K562 (cell line): ENCODE data around the gene ZNF717. TPM values are rescaled to one million over a fixed set of nuclear protein-coding genes. Genes with fewer than 3 reads are reported as not detected.

Source experiments
- ATAC-seq: fragments of 200-7000 bp; cut with Tn5 transposase; 3 replicates; pipeline ENCODE4 v1.9.1; 2020; ENCODE audit warnings: moderate library complexity
- BruUV-seq: library from RNA; stranded (reverse); fragments of 400-500 nt; replicated peaks from 2 replicates; lab custom pipeline; 2021; lab: Mats Ljungman, UMichigan
- CTCF ChIA-PET: fragments of 300-600 bp; formaldehyde crosslinking; extraction: SDS; loops from one replicate; lab custom pipeline; 2021; ENCODE audit warnings: low intra/inter-chr PET ratio; lab: Yijun Ruan, JAX
- POLR2A ChIA-PET: fragments of 300-600, 350-650 bp; sonication (Branson Sonifier 250); formaldehyde crosslinking; extraction: SDS; loops from one replicate; lab custom pipeline; 2021; ENCODE audit warnings: antibody characterized with exemption, inconsistent platforms; lab: Yijun Ruan, JAX
- DNase-seq, 4 experiments: peaks; one replicate each; pipeline versions ENCODE4 v3.0.0 to v3.0.0-alpha.2; 2011 to 2018; ENCODE audit warnings: low spot score in 3 of 4, mixed read lengths in 3 of 4; ENCODE audit errors: extremely low read depth in 1 of 4
- FAIRE-seq: peaks from 2 replicates; lab custom pipeline; 2011; peaks lifted over from hg19 to GRCh38; lab: Jason Lieb, UNC
- H2AFZ ChIP-seq: 2 replicates; pipeline ENCODE4 v1.6.0; 2011; ENCODE audit warnings: low read depth, low read length, control low read depth, inconsistent platforms
- H3K27ac ChIP-seq: fragments of 200-600 bp; 3 replicates; pipeline ENCODE4 v1.8.0; 2011; ENCODE audit warnings: low read depth, mild to moderate bottlenecking, control low read depth, inconsistent platforms, low read length, moderate library complexity, mixed read lengths; ENCODE audit errors: extremely low read depth
- H3K27me3 ChIP-seq, 2 experiments: fragments of 300-600 bp in 1 of 2; 2 replicates in 1 of 2; 3 replicates in 1 of 2; pipeline versions ENCODE4 v1.6.0 to v1.8.0; 2011; ENCODE audit warnings: inconsistent platforms in 2 of 2, low read length in 2 of 2, mild to moderate bottlenecking in 1 of 2, mixed read lengths in 1 of 2, moderate library complexity in 1 of 2; ENCODE audit not compliant: control insufficient read depth in 2 of 2, insufficient read depth in 2 of 2
- H3K36me3 ChIP-seq: fragments of 300-600 bp; 3 replicates; pipeline ENCODE4 v1.8.0; 2011; ENCODE audit warnings: mild to moderate bottlenecking, low read length, inconsistent platforms; ENCODE audit not compliant: control insufficient read depth, insufficient read depth
- H3K4me1 ChIP-seq, 2 experiments: fragments of 200-600 bp in 1 of 2; replicated peaks in 1 of 2; 2 replicates in 1 of 2; 3 replicates in 1 of 2; pipeline versions ENCODE4 v1.5.1 to v1.8.0; 2011; ENCODE audit warnings: inconsistent platforms in 2 of 2, low read length in 2 of 2, mild to moderate bottlenecking in 1 of 2, mixed read lengths in 1 of 2, moderate library complexity in 1 of 2; ENCODE audit not compliant: control insufficient read depth in 2 of 2, insufficient read depth in 2 of 2
- H3K4me2 ChIP-seq: 2 replicates; pipeline ENCODE4 v1.6.1; 2011; ENCODE audit warnings: low read length, control low read depth, inconsistent platforms, mixed read lengths; ENCODE audit not compliant: insufficient read depth
- H3K4me3 ChIP-seq: fragments of 200-600 bp; sonication (generic), shearing (Covaris generic); 2 replicates; pipeline ENCODE4 v1.5.1; 2016; ENCODE audit warnings: control low read depth, inconsistent platforms
- H3K79me2 ChIP-seq: fragments of 200-600 bp; 3 replicates; pipeline ENCODE4 v1.8.0; 2011; ENCODE audit warnings: low read length, inconsistent platforms; ENCODE audit not compliant: control insufficient read depth, insufficient read depth
- H3K9ac ChIP-seq, 2 experiments: 2 replicates each; pipeline versions ENCODE4 v1.6.0 to v1.6.1; 2011; ENCODE audit warnings: low read depth in 2 of 2, low read length in 2 of 2, control low read depth in 1 of 2, inconsistent platforms in 1 of 2, mild to moderate bottlenecking in 1 of 2, mixed read lengths in 1 of 2; ENCODE audit not compliant: insufficient read depth in 1 of 2
- H3K9me1 ChIP-seq: one replicate; pipeline ENCODE4 v1.6.0; 2011; ENCODE audit warnings: inconsistent platforms, mild to moderate bottlenecking, low read length, moderate library complexity; ENCODE audit not compliant: control insufficient read depth, insufficient read depth
- H3K9me3 ChIP-seq: replicated peaks from 2 replicates; pipeline ENCODE4 v1.5.1; 2011; ENCODE audit warnings: low read depth, low read length, inconsistent platforms; ENCODE audit not compliant: control insufficient read depth, insufficient read depth
- H4K20me1 ChIP-seq: replicated peaks from 2 replicates; pipeline ENCODE4 v1.6.1; 2011; ENCODE audit warnings: low read length, inconsistent platforms, mixed read lengths; ENCODE audit not compliant: control insufficient read depth, insufficient read depth
- BCL6 ChIP-seq: fragments of 250-450 bp; sonication (Bioruptor Pico); IDR thresholded peaks from 2 replicates; pipeline ENCODE4 v1.4.0; 2020
- NCOA2 ChIP-seq, 2 experiments: fragments of 450-650 bp; IDR thresholded peaks; 2 replicates each; pipeline ENCODE4 v1.6.1; 2018; ENCODE audit warnings: mild to moderate bottlenecking in 2 of 2, moderate library complexity in 1 of 2; ENCODE audit not compliant: partially characterized antibody in 2 of 2
- NR1H2 ChIP-seq: sonication (generic); formaldehyde crosslinking; IDR thresholded peaks from 2 replicates; pipeline ENCODE4 v1.4.0; 2020; ENCODE audit warnings: mild to moderate bottlenecking, missing genetic modification reagents
- POLR3A ChIP-seq: IDR thresholded peaks from 2 replicates; pipeline ENCODE4 v1.6.1; 2011; ENCODE audit warnings: borderline replicate concordance, mild to moderate bottlenecking, moderate library complexity; ENCODE audit not compliant: insufficient read length, insufficient read depth; ENCODE audit errors: extremely low read depth
- RUNX1 ChIP-seq: sonication (generic); IDR thresholded peaks from 2 replicates; pipeline ENCODE4 v1.6.1; 2016; ENCODE audit warnings: antibody characterized with exemption, low read depth
- ZBTB12 ChIP-seq: fragments of 250-450 bp; sonication (Bioruptor Pico); IDR thresholded peaks from 2 replicates; pipeline ENCODE4 v1.4.0; 2020
- ZNF134 ChIP-seq: fragments of 250-450 bp; sonication (Bioruptor Pico); conservative IDR thresholded peaks from 2 replicates; pipeline ENCODE4 v1.4.0; 2020
- WGBS: fragments of 100-300 bp; shearing (Covaris generic); methylation state at CpG from one replicate; pipeline ENCODE4 v1.1.6; 2016; ENCODE audit warnings: low coverage, mixed read lengths; ENCODE audit not compliant: insufficient coverage; ENCODE audit errors: missing lambda C conversion rate; 5-methylcytosine and 5-hydroxymethylcytosine counted together
- in situ Hi-C: fragments of 300-500 bp; cut with MboI; formaldehyde crosslinking; loops from 4 replicates; pipeline ENCODE4 v1.15.0; 2018; ENCODE audit warnings: inconsistent platforms, mixed read lengths
- intact Hi-C: fragments of 100-400 bp; cut with micrococcal nuclease; formaldehyde crosslinking; loops from 2 replicates; pipeline ENCODE4 v1.14.2; 2022
- polyA plus RNA-seq, 8 experiments: library from polyadenylated mRNA; depleted of rRNA in 4 of 8; stranded (reverse) in 5 of 8; unstranded in 3 of 8; fragments of >200 nt; fragmentation: Nextera tagmentation in 2 of 8; fragmentation: Illumina TruSeq in 1 of 8; extraction: Ambion mirVana in 2 of 8; extraction: Trizol in 1 of 8; gene quantifications; 2 replicates each; pipeline versions ENCODE4 v1.2.1 to v1.2.3, GENCODE V29; 2011 to 2014; ENCODE audit warnings: inconsistent platforms in 1 of 8, missing spikeins in 1 of 8
- total RNA-seq, 7 experiments: library from RNA; depleted of rRNA in 6 of 7; stranded (reverse); fragments of >200 nt in 6 of 7; fragmentation: Illumina TruSeq in 2 of 7; extraction: Trizol in 2 of 7; gene quantifications; 2 replicates each; pipeline versions ENCODE4 v1.2.1 to v1.2.3, GENCODE V29; 2011 to 2021; ENCODE audit warnings: low replicate concordance in 1 of 7
- TF ChIP-seq, protein P1 (sequence below), 2 experiments: fragments of 450-650 bp; IDR thresholded peaks; 2 replicates each; pipeline ENCODE4 v1.6.1; 2016

The ZNF717 gene
- total and polyA plus RNA-seq, 9 of the 15 experiments (the other 6 are each of a cell fraction or from before 2014, with no cell fraction given) = 3.6 to 24.2 (median 8.2) TPM

DNA sequence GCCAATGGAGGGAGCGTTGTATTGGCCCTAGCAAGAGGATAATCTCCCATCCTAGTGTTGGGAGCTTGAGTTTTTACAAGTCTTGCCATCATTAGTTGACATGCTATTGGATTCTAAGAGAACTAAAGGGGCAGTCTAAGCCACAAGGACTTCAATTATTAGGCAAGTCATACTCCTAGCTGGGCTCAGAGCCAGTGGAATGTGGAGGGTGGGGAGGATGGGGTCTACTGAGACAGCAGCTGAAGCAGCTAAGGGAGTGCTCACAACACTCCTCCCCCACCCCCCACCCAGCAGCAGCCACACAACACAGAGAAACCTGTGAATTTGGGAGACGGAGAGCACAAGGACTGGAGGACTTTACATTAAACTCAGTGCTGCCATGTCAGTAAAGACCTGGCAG lies 93.3 kb downstream of the ZNF717 start:
- Histone ChIP-seq H3K79me2 (no peaks in the 10 kb centered on the region), H3K36me3 (no peaks in the 10 kb centered on the region), H3K4me2 (no peak overlapping the region)
- intact Hi-C loops = no loop called here
- TF ChIP-seq, protein P1, sequence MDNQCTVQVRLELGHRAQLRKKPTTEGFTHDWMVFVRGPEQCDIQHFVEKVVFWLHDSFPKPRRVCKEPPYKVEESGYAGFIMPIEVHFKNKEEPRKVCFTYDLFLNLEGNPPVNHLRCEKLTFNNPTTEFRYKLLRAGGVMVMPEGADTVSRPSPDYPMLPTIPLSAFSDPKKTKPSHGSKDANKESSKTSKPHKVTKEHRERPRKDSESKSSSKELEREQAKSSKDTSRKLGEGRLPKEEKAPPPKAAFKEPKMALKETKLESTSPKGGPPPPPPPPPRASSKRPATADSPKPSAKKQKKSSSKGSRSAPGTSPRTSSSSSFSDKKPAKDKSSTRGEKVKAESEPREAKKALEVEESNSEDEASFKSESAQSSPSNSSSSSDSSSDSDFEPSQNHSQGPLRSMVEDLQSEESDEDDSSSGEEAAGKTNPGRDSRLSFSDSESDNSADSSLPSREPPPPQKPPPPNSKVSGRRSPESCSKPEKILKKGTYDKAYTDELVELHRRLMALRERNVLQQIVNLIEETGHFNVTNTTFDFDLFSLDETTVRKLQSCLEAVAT (IDR thresholded peaks at IDR 0.05) = no peak
- TF ChIP-seq NR1H2 (CRISPR knock-in tag) (no peak), ZNF134 (CRISPR knock-in tag) (no peak), BCL6 (CRISPR knock-in tag) (no peak), ZBTB12 (CRISPR knock-in tag) (no peak), RUNX1 (no peak), NCOA2 (IDR thresholded peaks at IDR 0.05; ENCODE audit: partially characterized antibody in 2 of 2) (no peak), POLR3A (no peak)
- TF ChIP-seq, all 486 proteins: peak for 0
- Histone ChIP-seq H2AFZ (no peak overlapping the region), H3K9ac (no peak overlapping the region), H3K9me1 (no peaks in the 10 kb centered on the region), H3K27me3 (no peaks in the 10 kb centered on the region), H3K27ac (no peak overlapping the region), H3K4me3 (no peak overlapping the region), H3K9me3 (no peaks in the 10 kb centered on the region), H3K4me1 (no peaks in the 10 kb centered on the region), H4K20me1 (no peaks in the 10 kb centered on the region)
- ChIA-PET POLR2A (no interaction called here), CTCF (no interaction called here)
- BruUV-seq = no TSS peak
- FAIRE-seq (no peak), ATAC-seq (no peak), DNase-seq (no peak)
- in situ Hi-C loops = no loop called here
- WGBS = 3% methylated on average over 2 of the region's 2 CpGs
